T-helper 2 cell (primary cell): Measurements from ENCODE around the gene HEMK1.
A peak's percentile ranks its signal among the peaks of the same experiment; 100 is the strongest.

Source experiments
- DNase-seq, 5 experiments: peaks; one replicate each; pipeline versions ENCODE4 v3.0.0 to v3.0.0-alpha.2; 2012 to 2022

The HEMK1 gene

GRCh38 chr3:50603261-50604109, 34.2 kb downstream of the HEMK1 start:
- DNase-seq: no peak

GRCh38 chr3:50604110-50604621, 34.8 kb downstream of the HEMK1 start:
- DNase-seq: no peak

GRCh38 chr3:50604628-50605588, 35.6 kb downstream of the HEMK1 start:
- no peak for DNase-seq

- DNase-seq: no peak
Measured at GRCh38 chr3:50605901-50606326, 36.6 kb downstream of the HEMK1 start.

- peak in 2 of 5 experiments; percentile 45 to 78 for DNase-seq
Measured at GRCh38 chr3:50606596-50606995, 37.3 kb downstream of the HEMK1 start.

GRCh38 chr3:50607271-50608091, 38.2 kb downstream of the HEMK1 start:
- peak in 1 of 5 experiments; percentile 77 for DNase-seq

GRCh38 chr3:50608278-50608677, 39.0 kb downstream of the HEMK1 start:
- no peak for DNase-seq

GRCh38 chr3:50609071-50609762, 39.9 kb downstream of the HEMK1 start:
- DNase-seq: no peak

GRCh38 chr3:50609763-50610085, 40.4 kb downstream of the HEMK1 start:
- DNase-seq: no peak

- peak in 1 of 5 experiments; percentile 74 for DNase-seq
Measured at GRCh38 chr3:50610181-50610971, 41.1 kb downstream of the HEMK1 start.

- no peak for DNase-seq
Measured at GRCh38 chr3:50610992-50611463, 41.7 kb downstream of the HEMK1 start.

GRCh38 chr3:50611464-50612233, 42.3 kb downstream of the HEMK1 start, which contains the start of gene CISH:
TSS of gene CISH (minus strand) at chr3:50611774. CDS start at chr3:50611650, 124 bp downstream.
- peak; percentile 86 to 99 (median 89) for DNase-seq

- no peak for DNase-seq
Measured at GRCh38 chr3:50612234-50612882, 43.0 kb downstream of the HEMK1 start.

GRCh38 chr3:50612970-50613846, 43.9 kb downstream of the HEMK1 start:
- peak in 1 of 5 experiments; percentile 62 for DNase-seq

GRCh38 chr3:50615190-50615589, 45.9 kb downstream of the HEMK1 start:
- no peak for DNase-seq

GRCh38 chr3:50616003-50616769, 46.9 kb downstream of the HEMK1 start:
- DNase-seq: peak; percentile 55 to 85 (median 78)

GRCh38 chr3:50616770-50617095, 47.4 kb downstream of the HEMK1 start:
- DNase-seq: peak; percentile 91 to 95 (median 92)
